Islet precursor cell (in vitro differentiated cells): Measurements from ENCODE around the gene ADI1.
"Not testable (repeated sequence)": the region's sequence is repeated elsewhere in the genome, so short reads cannot be mapped to it uniquely, and the experiment has no call there.

Source experiments
- DNase-seq: peaks from one replicate; pipeline ENCODE4 v3.0.0-alpha.2; 2018

Gene ADI1

DNA sequence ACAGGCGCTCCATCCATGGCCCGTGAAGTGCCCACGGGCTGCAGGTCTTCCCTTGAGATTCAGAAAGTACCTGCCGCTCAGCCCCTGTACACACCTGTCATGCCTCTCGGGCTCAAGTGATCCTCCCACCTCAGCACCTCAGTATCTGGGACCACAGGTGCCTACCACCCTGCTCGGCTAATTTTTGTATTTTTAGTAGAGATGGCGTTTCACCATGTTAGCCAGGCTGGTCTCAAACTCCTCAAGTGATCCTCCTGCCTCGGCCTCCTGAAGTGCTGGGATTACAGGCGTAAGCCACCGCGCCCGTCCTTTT, 26.9 kb downstream of the ADI1 start:
- not testable (repeated sequence) for DNase-seq

DNA sequence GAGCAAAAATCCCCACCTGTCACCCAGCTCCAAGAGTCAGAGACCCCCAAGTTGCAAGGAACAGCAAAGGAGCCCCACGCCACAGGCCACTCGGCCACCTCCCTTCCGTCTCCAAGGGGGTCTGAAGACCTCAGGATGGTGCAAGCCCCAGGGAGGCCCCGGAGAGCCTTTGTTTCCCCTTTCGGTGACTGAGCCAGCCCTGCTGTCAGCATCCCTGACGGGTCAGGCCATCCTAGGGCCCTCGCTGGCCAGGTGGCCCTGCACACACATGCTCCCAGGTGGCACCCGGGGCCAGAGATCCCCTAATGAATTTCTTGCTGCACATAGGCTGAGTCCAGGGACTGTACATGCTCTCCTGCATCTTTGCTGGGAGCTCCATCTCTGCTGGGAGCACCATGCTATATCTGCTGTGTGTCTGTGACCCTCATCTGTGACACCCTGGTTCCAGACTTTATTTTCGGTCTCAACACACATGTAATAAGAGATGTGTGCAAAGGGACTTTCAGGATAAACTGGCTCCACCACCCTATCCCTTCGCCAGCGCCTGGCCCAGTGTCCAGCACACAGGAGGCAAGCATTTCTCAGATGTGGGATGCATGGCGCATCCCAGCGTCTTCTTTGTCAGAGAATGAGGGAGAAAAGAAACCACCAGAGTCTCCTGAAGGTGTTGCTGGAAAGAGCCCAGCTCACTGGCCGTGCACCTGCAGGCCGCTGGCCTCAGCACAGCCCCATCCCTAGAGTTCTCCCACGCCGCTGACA, 27.4 kb downstream of the ADI1 start:
- DNase-seq, result peak; percentile 41

DNA sequence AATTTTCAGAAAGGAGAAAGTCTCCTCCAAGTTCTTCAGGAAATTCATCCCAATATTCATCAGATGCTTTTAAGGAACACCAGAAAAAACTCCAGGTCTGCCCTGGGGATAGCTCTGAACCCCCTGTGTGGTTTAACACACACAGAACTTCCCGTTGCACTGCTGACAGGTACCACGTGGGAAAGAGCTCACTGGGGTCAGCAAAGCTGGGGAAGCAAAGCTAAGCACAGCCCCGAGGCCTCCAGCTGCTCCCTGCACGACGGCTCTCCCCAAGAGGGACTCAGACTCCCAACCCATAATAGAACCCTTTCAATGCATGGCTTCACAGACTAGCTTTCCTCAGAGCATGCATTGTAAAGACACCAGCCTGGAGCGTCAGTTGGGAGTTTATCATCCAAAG, 28.0 kb downstream of the ADI1 start:
- no peak for DNase-seq

DNA sequence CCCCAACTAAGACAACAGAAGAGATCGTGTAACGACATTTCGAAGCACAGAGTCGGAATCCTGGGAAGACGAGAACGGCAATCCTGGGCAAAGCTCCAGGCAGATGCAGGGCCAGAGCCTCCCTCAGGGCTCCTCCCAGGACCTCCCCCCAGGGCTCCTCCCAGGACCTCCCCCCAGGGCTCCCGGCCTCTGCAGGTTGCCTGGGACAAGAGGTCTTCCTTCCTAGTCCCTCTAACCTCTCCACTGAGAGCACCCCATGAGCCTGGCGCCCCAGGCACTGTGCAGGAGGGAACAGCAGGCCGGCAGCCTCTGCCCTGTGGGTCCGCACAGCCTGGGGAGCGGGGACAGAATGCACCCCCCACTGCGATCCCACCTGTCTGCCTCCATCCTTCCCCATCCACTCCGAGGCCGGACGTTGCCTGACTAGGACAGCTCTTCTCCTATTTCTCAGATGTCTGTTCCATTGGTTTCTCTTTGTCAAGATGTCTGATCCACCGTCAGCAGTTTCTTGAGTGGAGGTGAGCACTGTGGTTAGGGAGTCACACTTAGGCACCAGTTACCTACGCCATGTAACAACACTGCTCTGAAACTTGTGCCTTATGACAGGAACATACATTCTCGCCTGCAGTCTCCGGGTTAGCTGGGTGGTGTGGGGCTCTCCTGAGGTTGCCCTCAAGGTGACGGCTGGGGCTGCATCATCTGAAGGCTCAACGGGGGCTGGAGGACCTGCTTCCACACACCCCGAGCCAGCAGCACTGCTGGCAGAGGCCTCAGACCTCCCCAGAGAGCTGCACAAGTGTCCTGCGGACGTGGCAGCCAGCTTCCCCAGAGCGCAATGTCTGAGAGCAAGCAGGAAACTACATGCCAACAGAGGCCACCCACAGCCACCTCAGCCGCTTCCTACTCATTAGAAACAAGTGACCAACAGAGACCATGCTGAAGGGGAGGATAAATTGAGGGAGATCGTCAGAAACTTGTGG, 28.9 kb downstream of the ADI1 start:
- peak; percentile 47 for DNase-seq

DNA sequence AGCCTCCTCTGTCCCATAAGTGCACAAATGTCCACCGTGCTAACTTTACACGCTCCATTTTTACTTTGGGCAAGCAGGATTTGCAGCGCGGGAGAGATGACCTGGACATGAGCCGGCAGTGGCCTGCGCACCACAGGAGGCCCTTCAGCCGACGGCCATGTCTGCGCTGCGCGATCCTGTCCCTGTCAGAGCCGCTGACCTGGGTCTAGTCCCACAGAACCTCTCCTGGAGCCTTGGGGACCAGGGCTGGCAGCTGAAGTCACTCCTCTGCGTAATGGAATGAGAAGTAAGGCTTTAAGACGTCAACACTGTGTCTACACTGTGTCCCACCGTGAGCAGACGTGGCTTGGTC, 29.6 kb downstream of the ADI1 start:
- DNase-seq, result no peak

DNA sequence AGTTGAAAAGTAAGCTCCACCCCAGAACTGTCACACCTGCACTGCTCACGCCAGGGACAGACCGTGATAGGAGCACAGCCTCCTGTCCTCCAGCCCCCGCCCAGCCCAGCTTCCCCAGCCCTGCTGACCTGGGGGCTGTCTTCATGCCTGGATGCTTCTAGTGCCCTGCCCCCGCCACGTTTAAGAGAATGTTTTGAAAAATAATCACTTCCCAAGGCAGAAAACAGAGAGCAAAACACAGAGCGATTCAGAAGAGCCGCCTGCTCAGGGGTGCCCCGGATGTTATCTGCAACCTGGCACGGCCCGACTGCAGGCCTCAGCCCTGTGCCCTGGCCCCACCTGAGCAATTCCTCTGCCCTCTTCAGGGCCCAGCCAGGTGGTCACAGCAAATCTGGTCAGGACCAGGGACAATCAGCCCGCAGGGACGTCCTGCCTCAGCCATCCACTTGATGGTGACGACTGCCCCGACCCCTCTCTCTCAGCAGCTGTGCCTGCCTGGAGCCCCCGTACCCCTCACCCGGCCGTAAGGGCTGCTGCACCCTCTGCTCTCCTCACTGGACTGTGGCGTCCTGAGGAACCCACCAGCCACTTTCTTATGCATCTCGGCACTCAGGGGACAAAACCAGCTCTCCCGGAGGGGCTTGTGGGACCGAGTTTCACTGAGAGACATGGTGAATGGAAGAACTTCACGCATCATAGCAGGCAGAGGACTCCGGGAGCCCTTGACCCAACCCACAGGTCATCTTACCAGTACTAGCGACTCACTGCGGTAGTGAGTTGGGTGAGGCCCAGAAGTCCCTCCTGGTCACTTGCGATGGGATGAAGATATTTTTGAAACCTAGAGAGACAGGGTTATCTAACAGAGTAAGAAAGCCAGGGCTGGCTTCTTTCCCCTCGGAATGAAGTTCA, 30.2 kb downstream of the ADI1 start:
- DNase-seq, result no peak

DNA sequence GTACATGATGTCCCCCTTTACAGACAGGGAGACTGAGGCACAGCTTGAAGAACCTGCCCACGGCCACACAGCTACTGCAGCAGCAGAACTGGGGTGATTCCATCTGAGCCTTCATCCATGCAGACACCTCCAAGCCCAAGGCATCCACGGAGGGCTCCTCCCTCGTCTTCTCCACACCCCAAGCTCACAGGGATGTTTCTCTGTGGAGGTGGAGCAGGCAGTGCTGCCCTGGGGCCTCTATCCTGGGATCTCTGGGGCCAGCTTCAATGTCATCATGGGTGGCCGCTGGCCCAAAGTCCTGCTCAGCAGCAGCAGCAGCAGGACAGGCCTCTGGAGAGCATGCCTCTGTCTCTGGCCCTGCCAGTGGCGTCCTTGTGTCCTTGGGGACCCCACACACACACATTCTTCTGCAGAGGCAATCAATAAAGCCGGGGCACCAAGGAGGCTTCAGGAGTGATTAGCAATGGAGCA, 31.2 kb downstream of the ADI1 start:
- no peak for DNase-seq

DNA sequence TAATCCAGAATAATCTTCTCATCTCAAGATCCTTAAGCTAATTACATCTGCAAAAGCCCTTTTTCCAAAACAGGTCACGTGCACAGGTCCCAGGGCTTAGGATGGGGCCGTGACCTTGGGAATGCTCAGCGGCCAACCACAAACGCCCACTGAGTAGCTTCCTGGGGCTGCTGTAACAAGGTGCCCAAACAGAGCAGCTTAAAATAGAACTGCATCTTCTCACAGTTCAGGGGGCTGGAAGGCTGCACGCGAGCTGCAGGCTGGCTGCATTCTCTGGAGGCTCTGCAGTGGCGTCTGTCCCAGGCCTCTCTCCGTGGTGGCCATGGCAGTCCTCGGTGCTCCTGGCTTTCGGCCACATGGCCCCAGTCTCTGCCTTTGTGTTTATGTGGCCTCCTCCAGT, 31.9 kb downstream of the ADI1 start:
- no peak for DNase-seq

DNA sequence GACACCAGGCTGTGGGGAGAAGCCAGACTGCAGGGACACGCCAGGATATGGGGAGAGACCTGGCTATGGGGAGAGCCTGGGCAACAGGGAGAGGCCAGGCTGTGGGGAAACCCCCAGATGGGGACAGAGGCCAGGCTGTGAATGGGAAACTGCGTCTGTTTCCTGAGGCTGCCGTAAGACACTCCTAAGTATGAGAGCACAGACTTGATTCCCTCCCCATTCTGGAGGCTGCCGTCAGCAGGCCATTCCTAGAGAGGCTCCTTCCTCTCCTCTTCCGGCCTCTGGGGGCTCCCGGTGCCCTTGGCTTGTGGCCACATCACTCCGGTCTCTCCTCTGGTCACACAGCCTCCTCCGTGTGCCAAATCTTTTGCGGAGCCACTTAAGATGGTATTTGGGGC, 32.3 kb downstream of the ADI1 start:
- no peak for DNase-seq

DNA sequence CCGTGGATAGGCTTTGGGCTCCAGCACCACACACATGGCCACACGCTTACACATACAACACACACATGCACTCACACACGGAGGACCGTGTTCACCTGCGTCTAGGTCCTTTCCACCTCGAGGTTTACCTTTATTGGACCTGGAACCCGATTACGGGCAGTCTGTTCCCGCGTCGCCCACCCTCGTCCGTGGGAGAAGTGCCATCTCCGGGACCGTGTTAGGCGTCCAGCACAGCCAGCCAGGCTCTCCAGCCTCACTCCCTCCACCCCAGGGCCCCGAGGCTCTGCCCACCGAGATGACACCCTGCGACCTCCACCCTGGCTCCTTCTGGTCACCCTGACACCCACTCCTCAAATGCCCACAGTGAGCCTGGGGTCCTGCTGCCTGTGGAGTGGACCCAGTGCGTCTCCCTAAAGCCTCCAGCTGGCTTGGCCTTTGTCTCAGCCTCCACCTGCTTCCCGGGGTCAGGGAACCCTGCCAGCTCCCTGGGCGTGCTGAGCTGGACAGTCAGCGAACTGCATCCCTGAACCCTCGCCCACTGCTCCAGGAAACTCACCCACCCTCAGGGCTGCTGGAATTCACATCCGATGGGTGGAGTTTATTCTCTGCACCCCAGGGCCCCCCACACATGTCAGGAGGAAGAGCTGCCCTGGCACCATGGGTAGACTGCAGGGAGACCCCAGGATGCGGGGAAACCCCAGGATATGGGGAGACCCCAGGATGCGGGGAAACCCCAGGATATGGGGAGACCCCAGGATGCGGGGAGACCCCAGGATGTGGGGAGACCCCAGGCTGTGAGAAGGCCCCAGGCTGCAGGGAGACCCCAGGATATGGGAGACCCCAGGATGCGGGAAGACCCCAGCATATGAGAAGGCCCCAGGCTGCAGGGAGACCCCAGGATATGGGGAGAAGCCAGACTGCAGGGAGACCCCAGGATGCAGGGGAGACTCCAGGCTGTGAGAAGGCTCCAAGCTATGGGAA, 33.0 kb downstream of the ADI1 start:
- no peak for DNase-seq

DNA sequence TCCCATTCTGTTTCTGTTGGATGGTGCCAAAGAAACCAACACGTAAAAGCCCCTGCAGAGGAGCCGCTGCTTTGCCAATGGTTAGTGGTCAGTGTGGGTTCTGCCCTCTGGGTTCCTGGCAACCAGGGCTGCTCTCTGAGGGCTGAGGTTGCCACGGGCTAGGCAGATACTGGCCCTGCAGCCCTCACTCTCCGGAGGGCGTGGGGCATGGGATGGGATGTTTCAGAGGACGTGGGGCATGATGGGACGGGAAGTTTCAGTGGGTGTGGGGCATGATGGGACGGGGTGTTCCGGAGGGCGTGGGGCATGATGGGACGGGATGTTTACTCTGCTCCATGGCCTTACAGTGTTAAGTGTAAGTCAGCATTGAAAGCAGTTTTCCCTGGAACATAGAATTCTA, 34.2 kb downstream of the ADI1 start:
- DNase-seq, result no peak

DNA sequence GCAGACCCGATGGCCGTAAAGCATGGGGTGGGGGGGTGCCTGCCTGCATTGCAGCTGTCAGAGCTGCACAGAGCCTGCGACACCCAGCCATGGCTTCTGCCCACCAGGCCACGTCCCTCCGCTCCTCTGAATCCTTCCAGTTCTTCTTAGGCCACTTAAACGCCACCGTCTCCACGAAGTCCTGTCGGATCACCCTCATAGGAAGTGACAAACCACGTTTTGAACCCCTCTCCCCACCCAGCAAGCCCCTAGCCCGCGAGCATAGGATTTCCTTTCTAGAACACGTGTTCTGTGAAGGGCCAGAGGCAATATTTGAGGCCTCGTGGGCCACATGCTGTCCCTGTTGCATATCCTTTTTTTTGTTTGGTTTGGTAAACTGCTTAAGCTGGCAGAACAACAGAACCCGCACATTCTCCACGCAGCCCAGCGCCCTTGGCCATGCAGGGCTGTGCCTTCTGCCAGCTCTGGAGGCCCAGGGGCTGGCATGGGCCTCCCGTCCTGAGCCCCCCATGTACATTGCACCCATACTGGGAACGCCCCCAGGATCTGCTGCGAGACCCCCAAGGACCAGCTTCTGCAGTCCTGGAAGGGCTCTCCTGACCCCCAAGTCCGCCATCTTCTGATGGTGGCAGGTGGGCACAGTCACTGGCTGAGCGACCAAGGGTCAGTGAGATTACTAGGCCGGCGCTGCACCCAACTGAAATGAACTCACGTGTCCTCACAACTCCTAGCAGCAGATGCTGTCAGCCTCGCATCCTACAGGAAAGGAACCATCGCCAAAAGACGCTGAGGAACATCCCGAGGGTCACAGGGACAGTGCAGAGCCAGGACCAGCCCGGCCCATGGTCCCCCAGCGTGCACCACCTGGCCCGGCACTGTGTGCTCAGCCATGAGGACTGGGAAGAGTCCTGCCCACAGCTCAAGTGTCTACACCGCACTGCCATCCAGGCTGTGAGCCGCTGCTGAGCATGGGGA, 35.1 kb downstream of the ADI1 start:
- DNase-seq, result no peak

DNA sequence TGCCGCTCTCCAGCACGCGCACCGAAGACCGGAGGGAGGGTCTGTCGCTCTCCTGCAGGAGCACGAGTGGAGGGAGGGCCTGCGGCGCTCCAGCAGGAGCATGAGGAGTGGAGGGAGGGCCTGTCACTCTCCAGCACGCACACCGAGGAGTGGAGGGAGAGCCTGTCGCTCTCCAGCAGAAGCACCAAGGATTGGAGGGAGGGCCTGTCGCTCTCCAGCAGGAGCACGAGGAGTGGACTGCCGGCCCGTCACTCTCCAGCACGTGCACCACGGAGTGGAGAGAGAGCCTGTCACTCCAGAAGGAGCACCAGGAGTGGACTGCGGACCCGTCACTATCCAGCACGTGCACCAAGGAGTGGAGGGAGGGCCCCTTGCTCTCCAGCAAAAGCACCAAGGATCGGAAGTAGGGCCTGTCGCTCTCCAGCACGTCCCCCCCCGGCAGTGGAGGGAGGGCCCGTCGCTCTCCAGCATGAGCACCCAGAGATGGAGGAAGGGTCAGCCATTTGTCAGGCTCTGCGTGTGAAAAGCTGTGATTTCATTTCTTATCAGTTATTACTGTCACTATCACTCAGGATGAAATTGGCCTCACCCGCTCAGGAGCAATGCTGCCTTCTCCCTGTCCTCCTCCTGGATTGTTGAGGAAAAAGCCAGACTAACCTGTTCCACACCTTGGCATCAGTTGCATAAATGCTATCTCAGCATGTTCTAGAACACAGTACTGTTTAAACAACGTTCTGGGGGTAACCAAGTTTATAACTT, 35.9 kb downstream of the ADI1 start:
- peak; percentile 81 for DNase-seq

DNA sequence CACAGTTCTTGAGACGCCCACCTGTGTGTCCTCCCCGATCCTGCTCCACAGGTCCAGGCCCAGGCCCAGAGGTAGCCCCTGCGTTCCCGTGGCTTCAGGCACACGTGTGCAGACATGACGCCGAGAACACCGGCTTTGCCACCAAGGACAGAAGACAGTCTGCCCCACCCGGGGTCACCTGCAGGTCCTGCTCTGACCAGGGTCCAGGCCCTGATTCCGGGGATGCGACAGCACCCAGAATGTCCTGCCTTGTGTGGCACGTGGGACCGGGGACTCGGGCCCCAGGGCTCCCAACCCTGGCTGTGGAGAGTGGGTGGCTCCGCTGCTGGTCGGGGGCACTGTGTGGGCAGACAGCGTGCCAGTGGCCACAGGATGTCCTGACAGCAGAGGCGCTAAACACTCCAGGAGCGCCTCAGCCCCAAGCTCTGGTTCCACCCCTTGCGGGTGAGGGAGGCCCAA, 36.9 kb downstream of the ADI1 start:
- no peak for DNase-seq

DNA sequence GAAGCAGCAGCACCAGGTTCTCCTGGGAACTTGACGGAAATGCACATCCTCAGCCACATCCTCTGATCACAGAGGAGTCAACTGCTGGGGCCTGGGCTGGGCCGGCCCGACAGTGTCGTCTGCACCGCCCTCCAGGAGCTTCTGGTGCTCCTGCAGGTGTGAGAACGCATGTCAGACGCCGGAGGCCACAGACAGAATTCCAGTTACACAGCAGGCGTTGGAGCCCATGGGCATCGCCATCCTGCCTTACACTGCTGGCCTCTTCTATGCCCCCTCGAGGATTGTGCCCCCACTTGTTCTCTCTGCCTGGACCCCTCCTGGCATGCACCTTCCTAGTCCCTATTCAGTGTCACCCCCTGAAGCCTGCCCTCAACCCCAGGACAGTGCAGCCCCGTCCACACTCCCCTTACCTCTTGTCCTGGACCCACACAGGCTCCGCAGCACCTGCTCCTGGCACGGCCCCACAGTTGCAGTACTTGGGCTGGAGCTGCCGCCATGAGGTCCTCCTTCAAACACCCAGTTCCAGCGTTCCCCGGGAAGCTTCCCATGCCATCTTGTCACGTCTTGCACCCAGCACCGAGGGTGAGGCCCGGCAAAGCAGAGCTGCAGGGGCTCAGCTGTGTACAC, 37.5 kb downstream of the ADI1 start:
- no peak for DNase-seq

DNA sequence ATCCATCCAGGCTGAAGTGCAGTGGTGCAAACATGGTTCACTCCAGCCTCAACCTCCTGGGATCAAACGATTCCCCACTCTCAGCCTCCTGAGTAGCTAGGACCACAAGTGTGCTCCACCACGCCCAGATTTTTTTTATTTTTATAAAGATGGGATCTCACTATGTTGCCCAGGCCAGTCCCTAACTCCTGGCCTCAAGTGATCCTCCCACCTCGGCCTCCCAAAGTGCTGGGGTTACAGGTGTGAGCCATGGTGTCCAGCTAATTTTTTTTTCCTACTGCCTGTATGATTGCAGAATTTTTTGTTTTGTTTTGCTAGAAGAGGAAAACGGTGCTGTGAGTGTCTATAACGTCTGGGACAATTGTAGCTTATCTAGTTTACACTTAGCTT, 38.3 kb downstream of the ADI1 start:
- DNase-seq, result no peak

DNA sequence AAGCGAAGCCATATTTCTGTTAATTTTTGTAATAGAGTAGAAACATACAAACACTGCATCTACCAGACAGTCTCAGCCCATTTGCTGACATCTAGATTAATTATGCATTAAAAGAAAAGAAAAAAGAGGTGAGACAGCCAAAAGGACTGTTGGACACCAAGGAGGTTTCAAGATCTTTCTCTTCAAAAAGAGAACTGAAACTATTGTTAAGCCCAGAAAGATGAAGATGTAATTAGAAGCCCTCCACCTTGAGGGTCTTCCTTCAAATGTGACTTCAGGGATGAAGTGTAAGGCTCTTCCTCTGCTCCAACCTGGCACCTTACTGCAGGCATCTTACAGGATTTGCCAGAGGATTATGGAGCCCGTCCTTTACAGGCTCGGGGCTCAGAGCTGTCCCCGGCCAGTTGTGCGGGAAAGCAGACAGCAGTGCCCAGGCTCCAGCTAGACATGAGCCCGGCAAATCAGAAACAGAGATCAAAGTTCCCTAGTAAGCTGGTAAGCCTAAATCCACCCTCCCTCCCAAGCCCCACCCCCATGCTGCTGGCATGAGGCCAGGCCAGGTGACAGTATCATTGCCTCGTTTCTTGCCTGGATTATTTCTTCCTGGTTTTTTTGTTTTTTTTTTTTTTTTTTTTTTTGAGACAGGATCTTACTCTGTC, 38.9 kb downstream of the ADI1 start:
- no peak for DNase-seq

DNA sequence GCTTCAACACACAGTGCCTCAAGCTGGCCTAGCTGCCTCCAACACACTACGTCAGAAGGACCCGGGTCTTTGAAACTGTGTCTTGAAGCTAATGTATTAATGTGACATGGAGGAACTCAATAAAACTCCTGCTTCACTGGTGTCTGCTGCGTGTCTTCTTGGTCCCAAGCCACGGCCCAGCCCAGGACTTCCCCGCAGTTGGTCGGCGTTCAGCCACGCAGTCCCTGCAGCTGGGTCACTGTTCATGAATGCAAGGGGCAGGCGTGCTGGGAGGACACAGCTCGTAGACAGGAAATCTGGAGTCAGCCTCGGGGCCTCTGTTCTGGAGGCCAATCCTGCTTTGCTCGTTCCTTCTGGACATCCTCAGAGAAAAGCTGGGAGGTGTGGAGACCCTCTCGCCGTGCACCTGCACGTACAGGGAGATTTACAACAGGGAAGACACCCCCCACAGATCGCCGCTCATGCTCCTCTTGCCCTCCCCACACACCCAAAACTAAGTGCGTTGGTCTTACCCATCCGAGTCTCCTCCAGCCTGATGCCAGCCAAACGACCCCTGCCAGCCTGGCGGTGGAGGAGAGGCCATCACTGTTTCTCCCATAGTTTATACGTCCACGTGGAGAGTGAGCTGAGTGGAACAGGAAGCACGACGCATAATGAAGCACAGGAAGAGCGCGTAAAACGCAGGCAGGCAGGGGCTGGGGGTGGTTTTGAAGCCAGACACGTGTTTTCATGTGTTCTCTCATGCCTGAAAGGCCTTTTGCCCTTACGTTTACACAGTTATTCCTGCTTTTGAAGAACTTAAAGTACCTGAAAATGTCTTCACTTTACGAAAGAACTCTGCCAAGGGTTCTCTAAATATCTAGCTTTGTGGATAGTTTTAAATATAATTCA, 39.7 kb downstream of the ADI1 start:
- no peak for DNase-seq
